ENCODE data around the gene MTOR. TPM values are rescaled to one million over a fixed set of nuclear protein-coding genes. Genes with fewer than 3 reads are reported as not detected.

MTOR gene
- polyA plus RNA-seq, 4 donors = 11.3 to 22.9 (median 17.7) TPM

GRCh38 chr1:11129649-11130390, 132.5 kb downstream of the MTOR start:
- Histone ChIP-seq H3K27me3 (ENCODE audit: control insufficient read depth in 3 of 3, insufficient read depth in 3 of 3, low read length in 3 of 3) (no peaks in the 10 kb centered on the region), H3K4me3 (ENCODE audit: low read depth in 1 of 3, low read length in 3 of 3) (no peak overlapping the region), H3K27ac (ENCODE audit: low read depth in 1 of 3, low read length in 2 of 3) (no peak overlapping the region), H3K36me3 (ENCODE audit: control insufficient read depth in 3 of 3, insufficient read depth in 2 of 3, low read depth in 1 of 3, low read length in 3 of 3) (peaks cover 32 to 71% (median 46%) of the 10 kb centered on the region in 3 donors), H3K9me3 (ENCODE audit: control insufficient read depth in 2 of 2, insufficient read depth in 1 of 2, low read depth in 1 of 2, low read length in 1 of 2) (no peaks in the 10 kb centered on the region), H3K4me1 (ENCODE audit: control insufficient read depth in 3 of 3, insufficient read depth in 2 of 3, low read depth in 1 of 3, low read length in 2 of 3) (no peaks in the 10 kb centered on the region)
- FAIRE-seq = no peak
- DNase-seq = no peak
- WGBS, 3 donors = 93 to 95% (median 94%) methylated on average over 15 of the region's 15 CpGs

GRCh38 chr1:11126569-11126968, 135.8 kb downstream of the MTOR start:
- no peak overlapping the region for H3K4me3 ChIP-seq (ENCODE audit: low read depth in 1 of 3, low read length in 3 of 3)
- DNase-seq (no peak), FAIRE-seq (no peak)
- H3K9me3 ChIP-seq (ENCODE audit: control insufficient read depth in 2 of 2, insufficient read depth in 1 of 2, low read depth in 1 of 2, low read length in 1 of 2) = no peaks in the 10 kb centered on the region
- H3K36me3 ChIP-seq (ENCODE audit: control insufficient read depth in 3 of 3, insufficient read depth in 2 of 3, low read depth in 1 of 3, low read length in 3 of 3) = peaks cover 45 to 84% (median 53%) of the 10 kb centered on the region in 3 donors
- H3K27ac ChIP-seq (ENCODE audit: low read depth in 1 of 3, low read length in 2 of 3) = no peak overlapping the region
- WGBS, 3 donors = 80 to 91% (median 86%) methylated on average over 5 of the region's 5 CpGs
- H3K27me3 ChIP-seq (ENCODE audit: control insufficient read depth in 3 of 3, insufficient read depth in 3 of 3, low read length in 3 of 3) = no peaks in the 10 kb centered on the region
- no peaks in the 10 kb centered on the region for H3K4me1 ChIP-seq (ENCODE audit: control insufficient read depth in 3 of 3, insufficient read depth in 2 of 3, low read depth in 1 of 3, low read length in 2 of 3)

DNA sequence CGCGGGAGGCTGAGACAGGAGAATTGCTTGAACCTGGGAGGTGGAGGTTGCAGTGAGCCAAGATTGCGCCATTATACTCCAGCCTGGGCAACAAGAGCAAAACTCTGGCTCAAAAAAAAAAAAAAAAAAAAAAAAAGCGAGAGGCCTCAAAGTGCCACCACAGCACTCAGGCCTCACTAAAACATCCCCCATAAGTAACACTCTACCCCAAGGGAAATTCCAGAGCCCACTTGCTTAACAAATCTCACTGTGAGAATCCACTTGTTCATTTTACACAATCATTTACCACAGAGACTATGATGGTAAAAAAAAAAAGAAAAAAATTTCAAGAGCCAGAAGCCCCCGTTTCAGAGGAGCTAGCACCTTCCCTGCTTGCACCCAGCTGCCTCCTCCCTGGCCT, 136.4 kb downstream of the MTOR start:
- DNase-seq (no peak), FAIRE-seq (no peak)
- H3K4me3 ChIP-seq (ENCODE audit: low read depth in 1 of 3, low read length in 3 of 3) = no peak overlapping the region
- no peaks in the 10 kb centered on the region for H3K27me3 ChIP-seq (ENCODE audit: control insufficient read depth in 3 of 3, insufficient read depth in 3 of 3, low read length in 3 of 3)
- WGBS, 3 donors = 89 to 98% (median 89%) methylated on average over 5 of the region's 5 CpGs
- H3K9me3 ChIP-seq (ENCODE audit: control insufficient read depth in 2 of 2, insufficient read depth in 1 of 2, low read depth in 1 of 2, low read length in 1 of 2) = no peaks in the 10 kb centered on the region
- no peak overlapping the region for H3K27ac ChIP-seq (ENCODE audit: low read depth in 1 of 3, low read length in 2 of 3)
- H3K36me3 ChIP-seq (ENCODE audit: control insufficient read depth in 3 of 3, insufficient read depth in 2 of 3, low read depth in 1 of 3, low read length in 3 of 3) = peaks cover 45 to 82% (median 48%) of the 10 kb centered on the region in 3 donors
- H3K4me1 ChIP-seq (ENCODE audit: control insufficient read depth in 3 of 3, insufficient read depth in 2 of 3, low read depth in 1 of 3, low read length in 2 of 3) = no peaks in the 10 kb centered on the region

DNA sequence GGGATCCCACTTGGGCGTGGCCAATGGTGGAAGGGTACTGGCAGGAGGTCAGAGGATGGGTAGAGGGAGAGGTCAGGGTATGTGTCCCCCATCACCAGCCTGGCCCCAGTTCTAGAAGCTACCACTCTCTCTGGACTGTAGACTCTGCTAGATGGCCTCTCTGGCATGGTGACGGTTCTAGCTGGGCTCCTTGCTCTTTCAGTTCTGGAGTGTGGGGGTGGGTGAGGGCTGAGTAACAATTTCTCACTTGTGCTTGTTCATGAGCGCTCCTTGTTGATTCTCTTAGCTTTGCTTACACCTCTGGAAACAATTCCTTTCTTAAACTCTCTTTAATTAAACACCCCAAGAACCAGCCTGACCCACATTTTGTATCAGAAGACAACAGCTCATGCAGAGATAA, 137.4 kb downstream of the MTOR start:
- DNase-seq (no peak), FAIRE-seq (no peak)
- Histone ChIP-seq H3K9me3 (ENCODE audit: control insufficient read depth in 2 of 2, insufficient read depth in 1 of 2, low read depth in 1 of 2, low read length in 1 of 2) (no peaks in the 10 kb centered on the region), H3K36me3 (ENCODE audit: control insufficient read depth in 3 of 3, insufficient read depth in 2 of 3, low read depth in 1 of 3, low read length in 3 of 3) (peaks cover 39 to 75% (median 43%) of the 10 kb centered on the region in 3 donors), H3K4me3 (ENCODE audit: low read depth in 1 of 3, low read length in 3 of 3) (no peak overlapping the region), H3K27ac (ENCODE audit: low read depth in 1 of 3, low read length in 2 of 3) (no peak overlapping the region), H3K27me3 (ENCODE audit: control insufficient read depth in 3 of 3, insufficient read depth in 3 of 3, low read length in 3 of 3) (no peaks in the 10 kb centered on the region), H3K4me1 (ENCODE audit: control insufficient read depth in 3 of 3, insufficient read depth in 2 of 3, low read depth in 1 of 3, low read length in 2 of 3) (no peaks in the 10 kb centered on the region)
- 93 to 100% (median 93%) methylated on average over 3 of the region's 3 CpGs for WGBS, 3 donors

DNA sequence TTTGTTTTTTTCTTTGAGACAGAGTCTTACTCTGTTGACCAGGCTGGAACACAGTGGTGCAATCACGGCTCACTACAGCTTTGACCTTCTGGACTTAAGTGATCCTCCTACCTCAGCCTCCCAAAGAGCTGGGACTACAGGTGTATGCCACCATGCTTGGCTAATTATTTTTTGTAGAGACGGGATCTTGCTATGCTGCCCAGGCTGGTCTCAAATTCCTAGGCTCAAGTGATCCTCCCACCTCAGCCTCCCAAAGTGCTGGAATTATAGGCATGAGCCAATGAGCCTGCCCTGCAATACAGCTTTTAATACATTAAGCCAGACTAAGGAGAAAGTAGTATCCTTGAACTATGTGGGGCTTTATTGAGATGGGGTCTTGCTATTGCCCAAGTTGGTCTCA, 146.0 kb downstream of the MTOR start:
- no peak overlapping the region for H3K27ac ChIP-seq (ENCODE audit: low read depth in 1 of 3, low read length in 2 of 3)
- H3K27me3 ChIP-seq (ENCODE audit: control insufficient read depth in 3 of 3, insufficient read depth in 3 of 3, low read length in 3 of 3) = no peaks in the 10 kb centered on the region
- no peaks in the 10 kb centered on the region for H3K9me3 ChIP-seq (ENCODE audit: control insufficient read depth in 2 of 2, insufficient read depth in 1 of 2, low read depth in 1 of 2, low read length in 1 of 2)
- peaks cover 16 to 53% (median 42%) of the 10 kb centered on the region in 3 donors for H3K36me3 ChIP-seq (ENCODE audit: control insufficient read depth in 3 of 3, insufficient read depth in 2 of 3, low read depth in 1 of 3, low read length in 3 of 3)
- WGBS, 3 donors = 92 to 97% (median 96%) methylated on average over 2 of the region's 2 CpGs
- FAIRE-seq (no peak), DNase-seq (no peak)
- no peak overlapping the region for H3K4me3 ChIP-seq (ENCODE audit: low read depth in 1 of 3, low read length in 3 of 3)
- no peaks in the 10 kb centered on the region for H3K4me1 ChIP-seq (ENCODE audit: control insufficient read depth in 3 of 3, insufficient read depth in 2 of 3, low read depth in 1 of 3, low read length in 2 of 3)

DNA sequence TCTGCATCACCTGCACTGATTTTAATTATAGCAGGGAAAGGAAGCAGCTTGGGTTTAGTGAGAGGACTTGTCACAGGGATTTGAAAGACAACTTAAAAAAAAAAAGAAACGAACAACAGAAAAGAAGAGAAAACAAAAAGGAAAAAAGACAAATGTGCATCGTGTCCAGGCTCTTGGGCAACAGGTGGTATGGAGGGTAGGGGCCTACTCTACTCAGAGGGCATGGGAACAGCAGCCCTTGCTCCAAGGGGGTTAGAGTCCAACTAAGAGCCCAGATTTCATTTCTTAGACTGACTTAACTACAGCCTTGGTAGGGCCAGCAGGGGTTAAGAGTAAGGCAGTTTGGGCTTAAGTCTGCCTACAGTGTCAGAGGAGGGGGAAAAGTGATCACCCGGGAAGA, 147.4 kb downstream of the MTOR start:
- no peak for DNase-seq
- Histone ChIP-seq H3K27me3 (ENCODE audit: control insufficient read depth in 3 of 3, insufficient read depth in 3 of 3, low read length in 3 of 3) (no peaks in the 10 kb centered on the region), H3K9me3 (ENCODE audit: control insufficient read depth in 2 of 2, insufficient read depth in 1 of 2, low read depth in 1 of 2, low read length in 1 of 2) (no peaks in the 10 kb centered on the region), H3K27ac (ENCODE audit: low read depth in 1 of 3, low read length in 2 of 3) (no peak overlapping the region), H3K36me3 (ENCODE audit: control insufficient read depth in 3 of 3, insufficient read depth in 2 of 3, low read depth in 1 of 3, low read length in 3 of 3) (peaks cover 16 to 51% (median 42%) of the 10 kb centered on the region in 3 donors), H3K4me3 (ENCODE audit: low read depth in 1 of 3, low read length in 3 of 3) (no peak overlapping the region), H3K4me1 (ENCODE audit: control insufficient read depth in 3 of 3, insufficient read depth in 2 of 3, low read depth in 1 of 3, low read length in 2 of 3) (no peaks in the 10 kb centered on the region)
- WGBS, 3 donors = 88 to 93% (median 93%) methylated on average over 3 of the region's 3 CpGs
- FAIRE-seq = no peak

- Histone ChIP-seq H3K9me3 (ENCODE audit: control insufficient read depth in 2 of 2, insufficient read depth in 1 of 2, low read depth in 1 of 2, low read length in 1 of 2) (no peaks in the 10 kb centered on the region), H3K4me3 (ENCODE audit: low read depth in 1 of 3, low read length in 3 of 3) (no peak overlapping the region), H3K4me1 (ENCODE audit: control insufficient read depth in 3 of 3, insufficient read depth in 2 of 3, low read depth in 1 of 3, low read length in 2 of 3) (no peaks in the 10 kb centered on the region), H3K27ac (ENCODE audit: low read depth in 1 of 3, low read length in 2 of 3) (no peak overlapping the region), H3K27me3 (ENCODE audit: control insufficient read depth in 3 of 3, insufficient read depth in 3 of 3, low read length in 3 of 3) (no peaks in the 10 kb centered on the region), H3K36me3 (ENCODE audit: control insufficient read depth in 3 of 3, insufficient read depth in 2 of 3, low read depth in 1 of 3, low read length in 3 of 3) (peaks cover 13 to 45% (median 36%) of the 10 kb centered on the region in 3 donors)
- no peak for DNase-seq
- FAIRE-seq = no peak
- 87 to 96% (median 92%) methylated on average over 7 of the region's 7 CpGs for WGBS, 3 donors
Measured at GRCh38 chr1:11109047-11109760, 153.1 kb downstream of the MTOR start.

- Histone ChIP-seq H3K27ac (ENCODE audit: low read depth in 1 of 3, low read length in 2 of 3) (no peak overlapping the region), H3K36me3 (ENCODE audit: control insufficient read depth in 3 of 3, insufficient read depth in 2 of 3, low read depth in 1 of 3, low read length in 3 of 3) (peaks cover 10 to 37% (median 26%) of the 10 kb centered on the region in 3 donors), H3K9me3 (ENCODE audit: control insufficient read depth in 2 of 2, insufficient read depth in 1 of 2, low read depth in 1 of 2, low read length in 1 of 2) (no peaks in the 10 kb centered on the region), H3K4me3 (ENCODE audit: low read depth in 1 of 3, low read length in 3 of 3) (no peak overlapping the region), H3K27me3 (ENCODE audit: control insufficient read depth in 3 of 3, insufficient read depth in 3 of 3, low read length in 3 of 3) (no peaks in the 10 kb centered on the region), H3K4me1 (ENCODE audit: control insufficient read depth in 3 of 3, insufficient read depth in 2 of 3, low read depth in 1 of 3, low read length in 2 of 3) (no peaks in the 10 kb centered on the region)
- 75 to 94% (median 91%) methylated on average over 5 of the region's 5 CpGs for WGBS, 3 donors
- DNase-seq (no peak), FAIRE-seq (no peak)
Measured at GRCh38 chr1:11107599-11107998, 154.8 kb downstream of the MTOR start.

Measured in small intestine (tissue), 7 donors.